LNCAP (cell line): Measurements from ENCODE around the gene LPP.

Experiments
- TF ChIP-seq, protein P1 (sequence below): fragments of 450-650 bp; IDR thresholded peaks from 2 replicates; pipeline ENCODE4 v1.5.1; 2017; ENCODE audit warnings: mild to moderate bottlenecking

The LPP gene

DNA sequence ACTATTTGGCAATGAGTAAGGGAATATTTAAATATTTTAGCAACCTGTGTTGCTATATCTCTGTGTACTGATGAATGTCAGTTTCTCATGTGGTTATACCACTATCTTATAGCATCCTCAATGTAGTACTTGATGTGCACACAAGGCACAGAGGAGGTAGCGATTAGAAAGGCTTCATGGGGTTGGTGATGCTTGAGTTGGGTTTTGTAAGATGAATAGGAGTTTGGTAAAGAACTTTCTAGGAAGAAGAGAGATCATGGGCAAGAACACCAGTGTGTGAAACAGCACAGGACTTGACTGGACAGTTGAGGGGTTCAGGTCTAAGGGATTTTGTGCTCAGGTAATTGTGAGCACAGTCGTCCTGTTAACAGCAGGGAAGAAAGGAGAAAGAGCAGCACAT is 38.1 kb downstream of the LPP start:
- TF ChIP-seq, protein P1, sequence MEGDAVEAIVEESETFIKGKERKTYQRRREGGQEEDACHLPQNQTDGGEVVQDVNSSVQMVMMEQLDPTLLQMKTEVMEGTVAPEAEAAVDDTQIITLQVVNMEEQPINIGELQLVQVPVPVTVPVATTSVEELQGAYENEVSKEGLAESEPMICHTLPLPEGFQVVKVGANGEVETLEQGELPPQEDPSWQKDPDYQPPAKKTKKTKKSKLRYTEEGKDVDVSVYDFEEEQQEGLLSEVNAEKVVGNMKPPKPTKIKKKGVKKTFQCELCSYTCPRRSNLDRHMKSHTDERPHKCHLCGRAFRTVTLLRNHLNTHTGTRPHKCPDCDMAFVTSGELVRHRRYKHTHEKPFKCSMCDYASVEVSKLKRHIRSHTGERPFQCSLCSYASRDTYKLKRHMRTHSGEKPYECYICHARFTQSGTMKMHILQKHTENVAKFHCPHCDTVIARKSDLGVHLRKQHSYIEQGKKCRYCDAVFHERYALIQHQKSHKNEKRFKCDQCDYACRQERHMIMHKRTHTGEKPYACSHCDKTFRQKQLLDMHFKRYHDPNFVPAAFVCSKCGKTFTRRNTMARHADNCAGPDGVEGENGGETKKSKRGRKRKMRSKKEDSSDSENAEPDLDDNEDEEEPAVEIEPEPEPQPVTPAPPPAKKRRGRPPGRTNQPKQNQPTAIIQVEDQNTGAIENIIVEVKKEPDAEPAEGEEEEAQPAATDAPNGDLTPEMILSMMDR = no peak

DNA sequence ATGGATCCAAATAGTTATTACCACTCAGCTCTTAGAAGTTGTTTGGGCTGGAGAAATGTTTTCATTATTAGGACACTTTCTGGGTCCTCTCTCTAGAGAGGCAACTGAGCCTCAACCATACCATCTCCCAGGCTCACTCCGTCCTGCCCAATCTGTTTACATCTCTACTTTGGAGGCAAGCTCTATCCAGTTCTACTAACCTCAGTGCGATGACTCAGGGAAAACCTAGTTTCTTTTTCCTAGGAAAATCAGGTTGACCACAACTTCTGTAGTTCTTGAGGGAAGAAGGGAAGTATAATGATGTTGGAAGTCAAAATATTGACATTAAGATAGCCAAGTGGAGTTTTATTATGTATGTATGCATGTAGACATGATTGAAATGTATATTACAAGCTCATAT is 40.4 kb downstream of the LPP start:
- TF ChIP-seq, protein P1 = no peak

DNA sequence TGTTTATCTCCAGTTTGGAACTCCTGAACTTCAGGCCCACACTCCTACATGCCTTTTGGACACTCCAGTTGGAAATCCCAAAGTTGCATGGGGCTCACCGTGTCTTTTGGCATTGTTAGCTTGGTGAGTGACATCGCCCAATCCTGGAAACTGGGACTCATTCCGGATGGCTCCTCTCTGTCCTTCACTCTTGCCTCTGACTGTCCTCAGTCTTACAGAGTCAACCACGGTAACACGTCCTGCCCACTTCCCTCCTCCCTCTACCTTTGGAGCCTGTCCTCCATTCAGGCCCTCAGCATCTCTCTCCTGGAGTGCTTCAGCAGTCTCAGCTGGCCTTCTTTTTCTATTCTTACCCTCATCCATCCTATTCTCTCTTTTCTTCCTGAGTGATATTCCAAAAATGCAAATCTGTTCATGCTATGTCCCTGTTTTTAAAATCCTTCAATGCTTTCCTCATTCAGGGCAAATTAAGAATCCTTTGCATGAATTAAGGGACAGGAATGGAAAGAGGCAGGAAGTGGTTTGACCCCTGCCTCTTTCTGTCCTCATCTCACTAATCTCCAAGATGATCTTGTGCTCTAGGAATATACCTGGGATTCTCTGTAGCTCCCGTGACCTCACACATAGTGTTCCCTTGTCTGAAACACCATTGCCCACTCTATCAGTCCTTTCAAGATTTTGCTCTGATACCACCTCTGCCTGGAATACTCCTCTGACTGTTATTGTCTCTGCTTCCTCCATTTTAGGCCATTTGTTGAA is 42.5 kb downstream of the LPP start:
- TF ChIP-seq, protein P1 = no peak

DNA sequence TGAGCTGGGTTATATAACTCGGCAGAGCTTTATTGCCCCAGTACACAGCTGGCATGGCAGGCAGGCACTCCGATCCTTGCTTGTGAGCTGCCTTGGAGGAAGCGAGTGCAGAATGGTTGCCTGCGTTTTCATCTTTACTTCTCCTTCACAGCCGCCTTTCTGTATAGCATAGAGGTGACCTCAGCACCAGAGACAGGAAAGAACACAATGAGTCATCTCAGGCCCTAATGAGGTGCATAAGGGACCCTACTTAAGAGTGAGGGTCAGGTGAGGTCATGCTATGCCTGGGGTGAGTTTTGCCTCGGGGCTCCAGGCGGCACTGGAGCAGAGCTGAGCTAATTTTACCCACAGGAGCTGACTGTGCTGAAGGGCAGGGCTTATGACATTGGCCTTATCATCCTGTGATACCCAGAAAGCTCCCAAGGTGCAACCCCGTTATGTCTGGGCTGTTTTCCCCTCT is 43.5 kb downstream of the LPP start:
- TF ChIP-seq, protein P1 = no peak

DNA sequence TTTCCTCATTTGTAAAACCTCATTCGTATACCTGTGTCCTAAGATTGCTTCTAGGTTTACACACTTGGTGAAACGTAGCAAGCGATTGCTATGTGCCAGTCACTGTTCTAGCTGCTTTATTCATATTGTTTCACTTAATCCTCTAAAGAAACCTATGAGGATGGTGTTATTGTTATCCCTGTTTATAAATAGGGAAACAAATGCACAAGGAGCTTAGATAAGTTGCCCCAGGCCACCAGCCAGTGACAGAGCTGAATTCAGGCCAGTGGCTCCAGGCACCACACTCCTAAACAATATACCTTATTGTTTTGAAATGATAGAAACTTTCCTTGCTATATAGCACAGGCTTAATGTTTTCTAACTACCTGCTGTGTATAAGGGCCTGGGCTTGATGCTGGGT is 44.0 kb downstream of the LPP start:
- TF ChIP-seq, protein P1 = no peak

DNA sequence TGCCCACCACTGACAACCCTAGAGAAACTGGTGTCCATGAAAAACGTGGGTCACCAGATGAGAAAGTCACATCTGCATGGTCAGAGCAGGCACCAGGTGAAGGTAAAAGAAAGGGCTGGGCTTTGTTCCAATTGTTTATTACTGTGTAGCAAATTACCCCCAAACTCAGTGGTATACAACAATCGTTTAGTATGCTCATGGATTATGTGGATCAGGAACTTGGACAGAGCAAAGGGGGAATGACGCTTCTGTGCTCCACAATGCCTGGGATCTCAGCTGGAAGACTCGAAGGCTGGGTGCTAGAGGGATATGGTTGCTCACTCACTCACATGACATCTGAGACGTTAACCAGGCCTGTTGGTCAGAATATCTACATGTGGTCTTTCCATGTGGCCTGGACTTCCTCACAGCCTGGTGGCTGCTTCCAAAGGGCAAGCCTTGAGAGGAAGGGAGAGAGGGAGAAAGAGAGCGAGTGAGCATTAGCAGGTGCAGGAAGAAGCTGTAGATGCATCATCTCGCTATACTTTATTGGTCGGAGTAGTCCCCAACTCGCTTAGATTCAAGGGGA is 44.9 kb downstream of the LPP start:
- TF ChIP-seq, protein P1 = no peak

DNA sequence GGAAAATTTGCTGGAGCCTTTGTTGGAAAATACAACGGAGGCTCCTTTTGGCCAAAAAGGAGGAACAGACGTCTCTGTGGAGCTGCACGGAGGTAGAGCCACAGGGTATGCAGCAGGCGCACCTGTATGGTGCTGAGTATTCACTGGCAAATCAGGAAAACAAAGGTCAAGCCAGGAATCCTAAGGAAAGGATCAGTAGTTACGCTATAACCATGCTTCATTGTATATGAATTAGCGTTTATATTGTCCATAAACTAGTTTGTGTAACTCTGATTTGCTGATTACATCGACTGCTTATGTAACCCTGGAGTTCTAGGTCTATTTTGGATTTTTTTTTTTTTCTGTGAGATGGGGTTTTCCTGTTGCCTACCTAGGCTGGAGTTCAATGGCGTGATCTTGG is 45.4 kb downstream of the LPP start:
- TF ChIP-seq, protein P1 = no peak
